HepG2 (cell line): ENCODE measurements around the gene NEMF. TPM values are rescaled to one million over a fixed set of nuclear protein-coding genes. Genes with fewer than 3 reads are reported as not detected.
A peak's percentile ranks its signal among the peaks of the same experiment; 100 is the strongest.

Experiments
- ATAC-seq: fragments of 200-7000 bp; cut with Tn5 transposase; 3 replicates; pipeline ENCODE4 v1.9.1; 2020; ENCODE audit warnings: mild to moderate bottlenecking, moderate library complexity
- BruUV-seq: library from RNA; stranded (reverse); fragments of 400-500 nt; replicated peaks from 2 replicates; lab custom pipeline; 2021; lab: Mats Ljungman, UMichigan
- CTCF ChIA-PET: fragments of 300-600 bp; formaldehyde crosslinking; extraction: SDS; loops from one replicate; lab custom pipeline; 2021; ENCODE audit warnings: low total read pairs, inconsistent platforms, low intra/inter-chr PET ratio; lab: Yijun Ruan, JAX
- POLR2A ChIA-PET: fragments of 350-600 bp; sonication (Branson Sonifier 250); formaldehyde crosslinking; loops from one replicate; lab custom pipeline; 2020; ENCODE audit warnings: antibody characterized with exemption, inconsistent platforms; lab: Yijun Ruan, JAX
- DNase-seq: peaks from one replicate; pipeline ENCODE4 v3.0.0-alpha.2; 2015; ENCODE audit warnings: low spot score
- FAIRE-seq: peaks from 3 replicates; lab custom pipeline; 2011; peaks lifted over from hg19 to GRCh38; lab: Jason Lieb, UNC
- H2AFZ ChIP-seq: one replicate; pipeline ENCODE4 v1.6.1; 2011; ENCODE audit warnings: low read length, inconsistent platforms
- H3K27ac ChIP-seq: fragments of 300-600 bp; 3 replicates; pipeline ENCODE4 v1.8.0; 2011; ENCODE audit warnings: mixed run types, mild to moderate bottlenecking, mixed read lengths, low read length, inconsistent platforms; ENCODE audit not compliant: insufficient read depth; ENCODE audit errors: extremely low read length
- H3K27me3 ChIP-seq, 2 experiments: fragments of 200-600 bp in 1 of 2; 2 replicates in 1 of 2; 3 replicates in 1 of 2; pipeline versions ENCODE4 v1.6.0 to v1.8.0; 2011; ENCODE audit warnings: low read length in 2 of 2, mild to moderate bottlenecking in 2 of 2, moderate library complexity in 2 of 2, inconsistent platforms in 1 of 2; ENCODE audit not compliant: insufficient read depth in 2 of 2, control insufficient read depth in 1 of 2
- H3K36me3 ChIP-seq, 2 experiments: fragments of 200-600 bp in 1 of 2; replicated peaks in 1 of 2; 2 replicates in 1 of 2; 3 replicates in 1 of 2; pipeline versions ENCODE4 v1.5.1 to v1.8.0; 2011; ENCODE audit warnings: low read length in 2 of 2, inconsistent platforms in 1 of 2; ENCODE audit not compliant: insufficient read depth in 2 of 2, control insufficient read depth in 1 of 2
- H3K4me1 ChIP-seq: 2 replicates; pipeline ENCODE4 v1.5.1; 2012; ENCODE audit warnings: low read length, inconsistent platforms; ENCODE audit not compliant: insufficient read depth
- H3K4me2 ChIP-seq: 2 replicates; pipeline ENCODE4 v1.6.0; 2011; ENCODE audit warnings: low read depth, low read length, inconsistent platforms
- H3K4me3 ChIP-seq, 3 experiments: fragments of 200-600 bp in 1 of 3; sonication (generic), shearing (Covaris generic) in 1 of 3; replicated peaks in 1 of 3; 2 replicates each; pipeline ENCODE4 v1.5.1; 2011 to 2016; ENCODE audit warnings: low read length in 3 of 3, inconsistent platforms in 2 of 3, low read depth in 2 of 3, mild to moderate bottlenecking in 2 of 3, control low read depth in 1 of 3, mixed read lengths in 1 of 3; ENCODE audit not compliant: insufficient read depth in 1 of 3
- H3K79me2 ChIP-seq: one replicate; pipeline ENCODE4 v1.6.1; 2011; ENCODE audit warnings: low read length, inconsistent platforms; ENCODE audit not compliant: insufficient read depth
- H3K9ac ChIP-seq: 2 replicates; pipeline ENCODE4 v1.6.0; 2011; ENCODE audit warnings: mild to moderate bottlenecking, low read depth, low read length, inconsistent platforms; ENCODE audit not compliant: insufficient read depth
- H3K9me3 ChIP-seq: 2 replicates; pipeline ENCODE4 v1.5.1; 2012; ENCODE audit warnings: mild to moderate bottlenecking, low read length
- H4K20me1 ChIP-seq: 2 replicates; pipeline ENCODE4 v1.6.0; 2011; ENCODE audit warnings: inconsistent platforms, mild to moderate bottlenecking, low read length, moderate library complexity; ENCODE audit not compliant: insufficient read depth
- KDM5B ChIP-seq: sonication (generic); formaldehyde crosslinking; IDR thresholded peaks from 2 replicates; pipeline ENCODE4 v1.4.0; 2020; ENCODE audit warnings: missing genetic modification reagents, mild to moderate bottlenecking, borderline replicate concordance
- PHF5A ChIP-seq: IDR thresholded peaks from one replicate; pipeline ENCODE4 v1.6.1; 2018; ENCODE audit warnings: low read depth, missing genetic modification reagents; ENCODE audit not compliant: unreplicated experiment
- PRPF4 ChIP-seq: fragments of 200-400 bp; formaldehyde crosslinking; IDR thresholded peaks from 2 replicates; pipeline ENCODE4 v1.6.1; 2016; ENCODE audit warnings: low read length, low read depth; ENCODE audit not compliant: poor library complexity, severe bottlenecking
- SP1 ChIP-seq, 2 experiments: fragments of 450-650 bp in 1 of 2; sonication (generic) in 1 of 2; formaldehyde crosslinking in 1 of 2; IDR thresholded peaks; 2 replicates each; pipeline versions ENCODE4 v1.4.0 to v1.6.1; 2016 to 2020; ENCODE audit warnings: missing genetic modification reagents in 1 of 2
- SP140L ChIP-seq: sonication (generic); formaldehyde crosslinking; IDR thresholded peaks from 2 replicates; pipeline ENCODE4 v1.4.0; 2020; ENCODE audit warnings: missing genetic modification reagents, borderline replicate concordance
- SPEN ChIP-seq: sonication (generic); formaldehyde crosslinking; IDR thresholded peaks from 2 replicates; pipeline ENCODE4 v1.5.1; 2020; ENCODE audit warnings: low read depth, mild to moderate bottlenecking, missing genetic modification reagents
- SRSF1 ChIP-seq: fragments of 200-400 bp; formaldehyde crosslinking; optimal IDR thresholded peaks from 2 replicates; pipeline ENCODE3; 2017; ENCODE audit warnings: mild to moderate bottlenecking, low read depth, low read length, moderate library complexity
- ZBTB3 ChIP-seq: sonication (generic); formaldehyde crosslinking; IDR thresholded peaks from 2 replicates; pipeline ENCODE4 v1.4.0; 2020; ENCODE audit warnings: low read depth, mild to moderate bottlenecking, moderate library complexity, missing genetic modification reagents, borderline replicate concordance
- ZNF468 ChIP-seq: sonication (generic); formaldehyde crosslinking; IDR thresholded peaks from 2 replicates; pipeline ENCODE4 v1.8.0; 2022; ENCODE audit warnings: mild to moderate bottlenecking, moderate library complexity, missing genetic modification reagents
- ZNF572 ChIP-seq: sonication (generic); formaldehyde crosslinking; IDR thresholded peaks from 2 replicates; pipeline ENCODE4 v1.5.1; 2020; ENCODE audit warnings: mild to moderate bottlenecking, missing genetic modification reagents
- ZSCAN12 ChIP-seq: sonication (generic); formaldehyde crosslinking; IDR thresholded peaks from 2 replicates; pipeline ENCODE4 v1.9.0; 2021; ENCODE audit warnings: mild to moderate bottlenecking, missing genetic modification reagents
- WGBS: methylation state at CpG from one replicate; pipeline ENCODE4 v1.1.6; 2017; ENCODE audit warnings: low lambda C conversion rate; 5-methylcytosine and 5-hydroxymethylcytosine counted together
- in situ Hi-C: cut with HindIII; loops from 2 replicates; pipeline ENCODE4 v1.10.0; 2017; ENCODE audit warnings: low pct_unique_long_range_greater_than_20kb; ENCODE audit not compliant: extremely low pct_ligation_motif_present
- intact Hi-C: fragments of 100-400 bp; cut with micrococcal nuclease; formaldehyde crosslinking; loops from one replicate; pipeline ENCODE4 v1.10.0; 2022; ENCODE audit not compliant: unreplicated experiment
- polyA plus RNA-seq, 8 experiments: library from polyadenylated mRNA; depleted of rRNA in 3 of 8; stranded (reverse) in 7 of 8; unstranded in 1 of 8; fragments of >200 nt; fragmentation: Illumina TruSeq in 4 of 8; extraction: Trizol in 4 of 8; gene quantifications; 2 replicates each; pipeline versions ENCODE4 v1.2.1 to v1.2.3, GENCODE V29; 2011 to 2016; ENCODE audit warnings: low read depth in 4 of 8, missing spikeins in 1 of 8, mixed read lengths in 1 of 8; ENCODE audit not compliant: insufficient read depth in 1 of 8
- total RNA-seq, 5 experiments: library from RNA; depleted of rRNA; stranded (reverse); fragments of >200 nt; fragmentation: Illumina TruSeq; extraction: Trizol; gene quantifications; 2 replicates each; pipeline ENCODE4 v1.2.3, GENCODE V29; 2016; ENCODE audit warnings: low read depth in 1 of 5
- TF ChIP-seq, protein P1 (sequence below): sonication (generic); formaldehyde crosslinking; IDR thresholded peaks from 2 replicates; pipeline ENCODE4 v1.9.0; 2022; ENCODE audit warnings: low read depth, missing genetic modification reagents
- TF ChIP-seq, protein P2 (sequence below): sonication (generic); formaldehyde crosslinking; IDR thresholded peaks from 2 replicates; pipeline ENCODE4 v1.8.1; 2023; ENCODE audit warnings: mild to moderate bottlenecking, missing genetic modification reagents
- TF ChIP-seq, protein P3 (sequence below): sonication (generic); formaldehyde crosslinking; IDR thresholded peaks from 2 replicates; pipeline ENCODE4 v1.4.0; 2020; ENCODE audit warnings: missing genetic modification reagents, borderline replicate concordance
- TF ChIP-seq, protein P4 (sequence below): sonication (generic); formaldehyde crosslinking; IDR thresholded peaks from 2 replicates; pipeline ENCODE4 v1.4.0; 2020; ENCODE audit warnings: missing genetic modification reagents

Gene NEMF
- total and polyA plus RNA-seq, 2 of the 13 experiments (the other 11 are each of a cell fraction or from before 2014, with no cell fraction given) = 21.3 to 57.9 TPM

DNA sequence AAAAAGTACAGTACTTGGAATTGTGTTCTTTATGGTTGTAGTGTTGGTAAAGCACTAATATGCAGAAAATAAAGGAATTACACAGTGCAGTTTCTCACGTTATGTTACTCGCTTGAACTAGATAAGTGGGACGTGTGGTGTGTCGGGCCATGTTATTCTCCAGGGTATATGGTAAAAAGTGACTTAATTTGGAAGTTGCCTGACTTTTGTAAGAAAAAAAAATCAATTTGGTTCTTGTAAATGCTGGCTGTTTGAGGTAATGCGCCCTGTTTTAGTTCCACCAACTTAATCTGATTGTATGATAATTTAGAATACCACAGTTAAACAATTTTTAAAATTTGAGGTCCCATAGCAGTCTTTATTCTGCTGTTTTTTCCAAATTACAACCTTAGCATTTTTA is 44.4 kb upstream of the NEMF start:
- H3K4me3 ChIP-seq = peak overlapping the region in 2 of 3 experiments; percentile 28 to 34; a peak in 2 of 6 replicates
- ChIA-PET POLR2A (no interaction called here), CTCF (no interaction called here)
- H3K4me2 ChIP-seq = peak overlapping the region; percentile 57
- H3K36me3 ChIP-seq = no peaks in the 10 kb centered on the region; a peak in 2 of 5 replicates
- in situ Hi-C loops = no loop called here
- DNase-seq = no peak
- TF ChIP-seq KDM5B (CRISPR knock-in tag) = no peak
- TF ChIP-seq, protein P1, sequence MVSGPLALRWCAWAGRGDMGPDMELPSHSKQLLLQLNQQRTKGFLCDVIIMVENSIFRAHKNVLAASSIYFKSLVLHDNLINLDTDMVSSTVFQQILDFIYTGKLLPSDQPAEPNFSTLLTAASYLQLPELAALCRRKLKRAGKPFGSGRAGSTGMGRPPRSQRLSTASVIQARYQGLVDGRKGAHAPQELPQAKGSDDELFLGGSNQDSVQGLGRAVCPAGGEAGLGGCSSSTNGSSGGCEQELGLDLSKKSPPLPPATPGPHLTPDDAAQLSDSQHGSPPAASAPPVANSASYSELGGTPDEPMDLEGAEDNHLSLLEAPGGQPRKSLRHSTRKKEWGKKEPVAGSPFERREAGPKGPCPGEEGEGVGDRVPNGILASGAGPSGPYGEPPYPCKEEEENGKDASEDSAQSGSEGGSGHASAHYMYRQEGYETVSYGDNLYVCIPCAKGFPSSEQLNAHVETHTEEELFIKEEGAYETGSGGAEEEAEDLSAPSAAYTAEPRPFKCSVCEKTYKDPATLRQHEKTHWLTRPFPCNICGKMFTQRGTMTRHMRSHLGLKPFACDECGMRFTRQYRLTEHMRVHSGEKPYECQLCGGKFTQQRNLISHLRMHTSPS (CRISPR knock-in tag) = no peak
- no peak for TF ChIP-seq SP1 (IDR thresholded peaks at IDR 0.05)
- TF ChIP-seq SP1 (CRISPR knock-in tag; IDR thresholded peaks at IDR 0.05) = no peak
- TF ChIP-seq, protein P2, sequence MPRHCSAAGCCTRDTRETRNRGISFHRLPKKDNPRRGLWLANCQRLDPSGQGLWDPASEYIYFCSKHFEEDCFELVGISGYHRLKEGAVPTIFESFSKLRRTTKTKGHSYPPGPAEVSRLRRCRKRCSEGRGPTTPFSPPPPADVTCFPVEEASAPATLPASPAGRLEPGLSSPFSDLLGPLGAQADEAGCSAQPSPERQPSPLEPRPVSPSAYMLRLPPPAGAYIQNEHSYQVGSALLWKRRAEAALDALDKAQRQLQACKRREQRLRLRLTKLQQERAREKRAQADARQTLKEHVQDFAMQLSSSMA (CRISPR knock-in tag) = no peak
- no peak for TF ChIP-seq SPEN (CRISPR knock-in tag)
- no peak for TF ChIP-seq ZNF468 (CRISPR knock-in tag)
- no peak for TF ChIP-seq SP140L
- no peak for TF ChIP-seq ZSCAN12 (CRISPR knock-in tag)
- TF ChIP-seq, protein P3, sequence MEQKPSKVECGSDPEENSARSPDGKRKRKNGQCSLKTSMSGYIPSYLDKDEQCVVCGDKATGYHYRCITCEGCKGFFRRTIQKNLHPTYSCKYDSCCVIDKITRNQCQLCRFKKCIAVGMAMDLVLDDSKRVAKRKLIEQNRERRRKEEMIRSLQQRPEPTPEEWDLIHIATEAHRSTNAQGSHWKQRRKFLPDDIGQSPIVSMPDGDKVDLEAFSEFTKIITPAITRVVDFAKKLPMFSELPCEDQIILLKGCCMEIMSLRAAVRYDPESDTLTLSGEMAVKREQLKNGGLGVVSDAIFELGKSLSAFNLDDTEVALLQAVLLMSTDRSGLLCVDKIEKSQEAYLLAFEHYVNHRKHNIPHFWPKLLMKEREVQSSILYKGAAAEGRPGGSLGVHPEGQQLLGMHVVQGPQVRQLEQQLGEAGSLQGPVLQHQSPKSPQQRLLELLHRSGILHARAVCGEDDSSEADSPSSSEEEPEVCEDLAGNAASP (CRISPR knock-in tag) = no peak
- no peak for TF ChIP-seq SRSF1
- no peak for TF ChIP-seq ZNF572
- no peak for TF ChIP-seq ZBTB3 (CRISPR knock-in tag)
- no peak for TF ChIP-seq PHF5A
- no peak for TF ChIP-seq PRPF4
- TF ChIP-seq, protein P4, sequence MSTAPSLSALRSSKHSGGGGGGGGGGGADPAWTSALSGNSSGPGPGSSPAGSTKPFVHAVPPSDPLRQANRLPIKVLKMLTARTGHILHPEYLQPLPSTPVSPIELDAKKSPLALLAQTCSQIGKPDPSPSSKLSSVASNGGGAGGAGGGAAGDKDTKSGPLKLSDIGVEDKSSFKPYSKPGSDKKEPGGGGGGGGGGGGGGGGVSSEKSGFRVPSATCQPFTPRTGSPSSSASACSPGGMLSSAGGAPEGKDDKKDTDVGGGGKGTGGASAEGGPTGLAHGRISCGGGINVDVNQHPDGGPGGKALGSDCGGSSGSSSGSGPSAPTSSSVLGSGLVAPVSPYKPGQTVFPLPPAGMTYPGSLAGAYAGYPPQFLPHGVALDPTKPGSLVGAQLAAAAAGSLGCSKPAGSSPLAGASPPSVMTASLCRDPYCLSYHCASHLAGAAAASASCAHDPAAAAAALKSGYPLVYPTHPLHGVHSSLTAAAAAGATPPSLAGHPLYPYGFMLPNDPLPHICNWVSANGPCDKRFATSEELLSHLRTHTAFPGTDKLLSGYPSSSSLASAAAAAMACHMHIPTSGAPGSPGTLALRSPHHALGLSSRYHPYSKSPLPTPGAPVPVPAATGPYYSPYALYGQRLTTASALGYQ = no peak
- H3K27me3 ChIP-seq = no peaks in the 10 kb centered on the region
- WGBS = 86% methylated on average over 5 of the region's 5 CpGs
- H3K9me3 ChIP-seq = no peaks in the 10 kb centered on the region
- peaks cover 46% of the 10 kb centered on the region for H3K79me2 ChIP-seq
- intact Hi-C loops = loop anchor here (5.0 kb wide), 1 partner anchor 70 kb away; no protein-coding TSS in a partner anchor
- no peak for FAIRE-seq
- no peak for ATAC-seq
- no TSS peak for BruUV-seq
- no peak overlapping the region for H3K9ac ChIP-seq
- peaks cover 27% of the 10 kb centered on the region for H4K20me1 ChIP-seq
- H3K4me1 ChIP-seq = peaks cover 36% of the 10 kb centered on the region
- H3K27ac ChIP-seq = no peak overlapping the region
- no peak overlapping the region for H2AFZ ChIP-seq
